Neural cell (in vitro differentiated cells): ENCODE results near the gene RAB7B. TPM values are rescaled to one million over a fixed set of nuclear protein-coding genes. Genes with fewer than 3 reads are reported as not detected.

Experiments used
- H2AFZ ChIP-seq: fragments of 200-600, 300-800 bp; sonication (generic), shearing (Covaris generic); 2 replicates; pipeline ENCODE4 v1.6.0; 2014; ENCODE audit warnings: low read depth, mild to moderate bottlenecking, antibody characterized with exemption, low read length, moderate library complexity
- H3F3A ChIP-seq: fragments of 200-600 bp; shearing (Covaris generic); 2 replicates; pipeline ENCODE4 v1.6.1; 2016; ENCODE audit warnings: mild to moderate bottlenecking, moderate library complexity, mixed read lengths, antibody characterized with exemption, low read length; ENCODE audit not compliant: insufficient read depth, poor library complexity, severe bottlenecking
- H3K27ac ChIP-seq: fragments of 200-600, 300-800 bp; sonication (generic), shearing (Covaris generic); 2 replicates; pipeline ENCODE4 v1.5.1; 2014; ENCODE audit warnings: mild to moderate bottlenecking, low read length, moderate library complexity
- H3K27me3 ChIP-seq: fragments of 300-800, 200-600 bp; sonication (generic), shearing (Covaris generic); 2 replicates; pipeline ENCODE4 v1.6.0; 2014; ENCODE audit warnings: mild to moderate bottlenecking, low read depth, low read length, moderate library complexity; ENCODE audit not compliant: insufficient read depth
- H3K36me3 ChIP-seq: fragments of 300-800, 200-600 bp; sonication (generic), shearing (Covaris generic); 2 replicates; pipeline ENCODE4 v1.5.1; 2014; ENCODE audit warnings: mild to moderate bottlenecking, antibody characterized with exemption, low read length, moderate library complexity; ENCODE audit not compliant: insufficient read depth
- H3K4me2 ChIP-seq: fragments of 300-800, 200-600 bp; sonication (generic), shearing (Covaris generic); 2 replicates; pipeline ENCODE4 v1.6.0; 2014; ENCODE audit warnings: mild to moderate bottlenecking, low read length
- H3K4me3 ChIP-seq: fragments of 300-800, 200-600 bp; sonication (generic), shearing (Covaris generic); 2 replicates; pipeline ENCODE4 v1.5.1; 2014; ENCODE audit warnings: mild to moderate bottlenecking, low read length, moderate library complexity
- H3K79me2 ChIP-seq: fragments of 200-600 bp; shearing (Covaris generic); replicated peaks from 2 replicates; pipeline ENCODE4 v1.6.0; 2014; ENCODE audit warnings: mild to moderate bottlenecking, low read length, moderate library complexity; ENCODE audit not compliant: insufficient read depth
- H3K9ac ChIP-seq: fragments of 300-800, 200-600 bp; sonication (generic), shearing (Covaris generic); 2 replicates; pipeline ENCODE4 v1.6.1; 2016; ENCODE audit warnings: mild to moderate bottlenecking, low read length, mixed read lengths
- H3K9me2 ChIP-seq: fragments of 200-600 bp; shearing (Covaris generic); 2 replicates; pipeline ENCODE4 v1.6.1; 2016; ENCODE audit warnings: mild to moderate bottlenecking, low read length, mixed read lengths; ENCODE audit not compliant: insufficient read depth
- H3K9me3 ChIP-seq: fragments of 200-600, 300-800 bp; sonication (generic), shearing (Covaris generic); 2 replicates; pipeline ENCODE4 v1.6.1; 2016; ENCODE audit warnings: mild to moderate bottlenecking, mixed run types, low read length, moderate library complexity, mixed read lengths
- H4K20me1 ChIP-seq: fragments of 200-600 bp; shearing (Covaris generic); 2 replicates; pipeline ENCODE4 v1.6.1; 2016; ENCODE audit warnings: mild to moderate bottlenecking, mixed run types; ENCODE audit not compliant: insufficient read depth
- CTCF ChIP-seq: fragments of 450-650 bp; IDR thresholded peaks from 2 replicates; pipeline ENCODE4 v1.5.1; 2014; ENCODE audit warnings: antibody characterized with exemption, mild to moderate bottlenecking, moderate library complexity; ENCODE audit not compliant: poor library complexity, severe bottlenecking
- EP300 ChIP-seq: fragments of 450-650 bp; conservative IDR thresholded peaks from 2 replicates; pipeline ENCODE4 v1.6.1; 2014; ENCODE audit warnings: antibody characterized with exemption, mild to moderate bottlenecking, moderate library complexity; ENCODE audit not compliant: poor library complexity, severe bottlenecking
- EZH2 ChIP-seq: fragments of 200-600, 300-800 bp; shearing (Covaris generic), sonication (generic); IDR thresholded peaks from 2 replicates; pipeline ENCODE4 v1.6.1; 2014; ENCODE audit warnings: antibody characterized with exemption, low read length, borderline replicate concordance, mild to moderate bottlenecking; ENCODE audit not compliant: insufficient read depth, poor library complexity, severe bottlenecking
- MXI1 ChIP-seq: fragments of 450-650 bp; conservative IDR thresholded peaks from 2 replicates; pipeline ENCODE4 v1.6.1; 2014; ENCODE audit warnings: antibody characterized with exemption, mild to moderate bottlenecking; ENCODE audit not compliant: poor library complexity, severe bottlenecking
- POLR2AphosphoS5 ChIP-seq: IDR thresholded peaks from 2 replicates; pipeline ENCODE4 v1.6.1; 2012
- RAD21 ChIP-seq: fragments of 450-650 bp; conservative IDR thresholded peaks from 2 replicates; pipeline ENCODE4 v1.6.1; 2014; ENCODE audit warnings: antibody characterized with exemption, mild to moderate bottlenecking, moderate library complexity
- REST ChIP-seq: IDR thresholded peaks from 2 replicates; pipeline ENCODE4 v1.6.1; 2012; ENCODE audit warnings: borderline replicate concordance
- SMC3 ChIP-seq: fragments of 450-650 bp; conservative IDR thresholded peaks from 2 replicates; pipeline ENCODE4 v1.6.1; 2014; ENCODE audit warnings: antibody characterized with exemption, mild to moderate bottlenecking, moderate library complexity; ENCODE audit not compliant: poor library complexity
- TAF1 ChIP-seq: IDR thresholded peaks from 2 replicates; pipeline ENCODE4 v1.6.1; 2012; ENCODE audit warnings: low read depth
- polyA plus RNA-seq: library from polyadenylated mRNA; depleted of rRNA; stranded (reverse); fragments of >200 nt; gene quantifications from 2 replicates; pipeline ENCODE4 v1.2.3, GENCODE V29; 2014

Gene RAB7B
- polyA plus RNA-seq, 1 donor from 2014 or later: not detected

- H3K36me3 ChIP-seq: no peaks in the 10 kb centered on the region
- TF ChIP-seq RAD21: no peak
- no peak for TF ChIP-seq CTCF
- no peak for TF ChIP-seq MXI1
- TF ChIP-seq EP300: no peak
- no peak for TF ChIP-seq REST
- TF ChIP-seq TAF1: no peak
- TF ChIP-seq POLR2AphosphoS5: no peak
- no peak for TF ChIP-seq SMC3
- no peak for TF ChIP-seq EZH2
- H3K27me3 ChIP-seq: no peaks in the 10 kb centered on the region
- H3K9ac ChIP-seq: no peak overlapping the region
- no peaks in the 10 kb centered on the region for H3K9me2 ChIP-seq
- H3F3A ChIP-seq: no peaks in the 10 kb centered on the region
- no peak overlapping the region for H3K4me3 ChIP-seq
- no peaks in the 10 kb centered on the region for H4K20me1 ChIP-seq
- no peak overlapping the region for H3K27ac ChIP-seq
- no peaks in the 10 kb centered on the region for H3K9me3 ChIP-seq
- H2AFZ ChIP-seq: no peak overlapping the region
- no peaks in the 10 kb centered on the region for H3K79me2 ChIP-seq
- no peak overlapping the region for H3K4me2 ChIP-seq
Measured at GRCh38 chr1:205948886-205949285, 54.3 kb downstream of the RAB7B start.

GRCh38 chr1:205948039-205948438, 55.2 kb downstream of the RAB7B start:
- H3F3A ChIP-seq: no peaks in the 10 kb centered on the region
- H3K4me2 ChIP-seq: no peak overlapping the region
- TF ChIP-seq EP300 (no peak), RAD21 (no peak), REST (no peak), POLR2AphosphoS5 (no peak), TAF1 (no peak), EZH2 (no peak), CTCF (no peak), MXI1 (no peak), SMC3 (no peak)
- H2AFZ ChIP-seq: no peak overlapping the region
- H3K4me3 ChIP-seq: no peak overlapping the region
- H3K9ac ChIP-seq: no peak overlapping the region
- H3K79me2 ChIP-seq: no peaks in the 10 kb centered on the region
- no peaks in the 10 kb centered on the region for H3K9me3 ChIP-seq
- no peaks in the 10 kb centered on the region for H3K27me3 ChIP-seq
- no peaks in the 10 kb centered on the region for H4K20me1 ChIP-seq
- H3K36me3 ChIP-seq: no peaks in the 10 kb centered on the region
- H3K27ac ChIP-seq: no peak overlapping the region
- no peaks in the 10 kb centered on the region for H3K9me2 ChIP-seq
